ENCODE results near the gene HNRNPA2B1. TPM values are rescaled to one million over a fixed set of nuclear protein-coding genes. Genes with fewer than 3 reads are reported as not detected.
"Not testable (repeated sequence)": the region's sequence is repeated elsewhere in the genome, so short reads cannot be mapped to it uniquely, and the experiment has no call there.

Gene HNRNPA2B1
- total and polyA plus RNA-seq, 2 of the 8 experiments (the other 6 are each of a cell fraction or from before 2014, with no cell fraction given), result 276 to 1,255 TPM

- H3K9me3 ChIP-seq (ENCODE audit: insufficient read depth in 2 of 2, low read depth in 1 of 2, low read length in 1 of 2); H4K5ac ChIP-seq (ENCODE audit: insufficient read length, low read depth, low read length); H2BK15ac ChIP-seq (ENCODE audit: low read length); H2AK5ac ChIP-seq (ENCODE audit: low read depth, low read length); H3K14ac ChIP-seq (ENCODE audit: insufficient read length); H3K27ac ChIP-seq (ENCODE audit: low read depth, low read length); H4K8ac ChIP-seq (ENCODE audit: extremely low read depth, insufficient read depth, low read length); H2BK12ac ChIP-seq (ENCODE audit: low read depth, low read length); H3K4me3 ChIP-seq (ENCODE audit: extremely low read depth in 1 of 4, insufficient read depth in 2 of 4, low read depth in 3 of 4, low read length in 4 of 4); H2BK120ac ChIP-seq (replicated peaks; ENCODE audit: low read depth, low read length); H2BK20ac ChIP-seq (ENCODE audit: low read length); POLR2A ChIA-PET (ENCODE audit: partially characterized antibody); H2AFZ ChIP-seq (ENCODE audit: low read length); H3K27me3 ChIP-seq (replicated peaks in 1 of 4; ENCODE audit: control insufficient read depth in 3 of 4, extremely low read depth in 1 of 4, insufficient read depth in 3 of 4, low read length in 3 of 4); DNase-seq (ENCODE audit: low read depth in 1 of 2, low spot score in 2 of 2); H3K79me1 ChIP-seq (ENCODE audit: low read depth, low read length); H4K91ac ChIP-seq (replicated peaks; ENCODE audit: insufficient read length, low read length); H3K18ac ChIP-seq (ENCODE audit: extremely low read depth, low read length); H3K4ac ChIP-seq (replicated peaks; ENCODE audit: insufficient read length, low read depth, low read length); H3K23ac ChIP-seq (ENCODE audit: insufficient read length); H3K36me3 ChIP-seq (ENCODE audit: control insufficient read depth in 2 of 4, insufficient read depth in 4 of 4, low read length in 3 of 4); H2BK5ac ChIP-seq (ENCODE audit: low read depth, low read length); H3K56ac ChIP-seq (replicated peaks; ENCODE audit: insufficient read length, low read depth, low read length); H3K9ac ChIP-seq (replicated peaks in 1 of 4; ENCODE audit: extremely low read depth in 1 of 4, low read depth in 3 of 4, low read length in 3 of 4); H3K23me2 ChIP-seq (ENCODE audit: low read depth, low read length); FAIRE-seq; H3K4me2 ChIP-seq (ENCODE audit: insufficient read depth in 1 of 2, low read depth in 2 of 2, low read length in 2 of 2): not testable (repeated sequence)
- Histone ChIP-seq H4K20me1 (replicated peaks in 1 of 2; ENCODE audit: control insufficient read depth in 1 of 2, insufficient read depth in 2 of 2, low read length in 2 of 2) (peaks cover 0 to 28% of the 10 kb centered on the region in 2 experiments), H3K79me2 (ENCODE audit: control insufficient read depth in 1 of 2, insufficient read depth in 2 of 2, low read length in 2 of 2) (peaks cover 28 to 89% of the 10 kb centered on the region in 2 experiments), H3K4me1 (replicated peaks in 1 of 4; ENCODE audit: control insufficient read depth in 3 of 4, insufficient read depth in 4 of 4, low read length in 3 of 4) (peaks cover 7 to 20% (median 15%) of the 10 kb centered on the region in 4 experiments)
- WGBS, 2 experiments (ENCODE audit: extremely low coverage in 1 of 2, insufficient coverage in 1 of 2, insufficient read length in 1 of 2, insufficient replicate concordance in 2 of 2, low coverage in 1 of 2, low lambda C conversion rate in 2 of 2, missing lambda C conversion rate in 1 of 2), result 83% methylated on average over 1 of the region's 1 CpG; no CpG with 5 or more reads in 1 of the 2 experiments
- CTCF ChIA-PET (ENCODE audit: partially characterized antibody), result interaction anchor here (1.8 kb wide), 1 partner anchor 8 kb away, joined by 3 read pairs; no protein-coding TSS in a partner anchor
Measured at GRCh38 chr7:26163804-26164203, 36.7 kb downstream of the HNRNPA2B1 start.

All from H1 (cell line).